GM21390 (cell line): ENCODE results near the gene TAOK3.
A peak's percentile ranks its signal among the peaks of the same experiment; 100 is the strongest.
"Not testable (repeated sequence)": the region's sequence is repeated elsewhere in the genome, so short reads cannot be mapped to it uniquely, and the experiment has no call there.

ENCODE experiments used
- ATAC-seq: cut with Tn5 transposase; IDR thresholded peaks from one replicate; pipeline ENCODE4 v1.9.1; 2021; ENCODE audit not compliant: unreplicated experiment

The TAOK3 gene

GRCh38 chr12:118374126-118374725, 1.5 kb upstream of the TAOK3 start:
- ATAC-seq: no peak

GRCh38 chr12:118373616-118374015, 909 bp upstream of the TAOK3 start:
- ATAC-seq: no peak

- no peak for ATAC-seq
Measured at GRCh38 chr12:118371321-118372282, 1.1 kb downstream of the TAOK3 start.

- no peak for ATAC-seq
Measured at GRCh38 chr12:118370601-118371000, 2.1 kb downstream of the TAOK3 start.

- ATAC-seq: no peak
Measured at GRCh38 chr12:118368821-118369220, 3.9 kb downstream of the TAOK3 start.

- no peak for ATAC-seq
Measured at GRCh38 chr12:118361889-118362288, 10.8 kb downstream of the TAOK3 start.

- ATAC-seq: no peak
Measured at GRCh38 chr12:118361092-118361404, 11.7 kb downstream of the TAOK3 start.

- peak; percentile 44 for ATAC-seq
Measured at GRCh38 chr12:118359541-118359915, 13.2 kb downstream of the TAOK3 start.

- ATAC-seq: no peak
Measured at GRCh38 chr12:118358612-118359540, 13.8 kb downstream of the TAOK3 start.

- ATAC-seq: no peak
Measured at GRCh38 chr12:118358008-118358359, 14.7 kb downstream of the TAOK3 start.

GRCh38 chr12:118357257-118358007, 15.3 kb downstream of the TAOK3 start:
- peak; percentile 66 for ATAC-seq

GRCh38 chr12:118356809-118357256, 15.9 kb downstream of the TAOK3 start:
- peak; percentile 14 for ATAC-seq

GRCh38 chr12:118355843-118356242, 16.9 kb downstream of the TAOK3 start:
- no peak for ATAC-seq

- ATAC-seq: no peak
Measured at GRCh38 chr12:118354903-118355302, 17.8 kb downstream of the TAOK3 start.

- not testable (repeated sequence) for ATAC-seq
Measured at GRCh38 chr12:118354503-118354902, 18.2 kb downstream of the TAOK3 start.

- no peak for ATAC-seq
Measured at GRCh38 chr12:118353721-118354120, 19.0 kb downstream of the TAOK3 start.

GRCh38 chr12:118350908-118351559, 21.7 kb downstream of the TAOK3 start:
- no peak for ATAC-seq

- no peak for ATAC-seq
Measured at GRCh38 chr12:118347916-118348315, 24.8 kb downstream of the TAOK3 start.

GRCh38 chr12:118346895-118347294, 25.8 kb downstream of the TAOK3 start:
- peak; percentile 72 for ATAC-seq

GRCh38 chr12:118345355-118345754, 27.4 kb downstream of the TAOK3 start:
- no peak for ATAC-seq
